GM12892 (cell line): ENCODE measurements around the gene ZC3H12A. TPM values are rescaled to one million over a fixed set of nuclear protein-coding genes. Genes with fewer than 3 reads are reported as not detected.

ENCODE experiments used
- DNase-seq: peaks from one replicate; pipeline ENCODE4 v3.0.0; 2011; ENCODE audit not compliant: insufficient read length
- FAIRE-seq: peaks from 2 replicates; lab custom pipeline; 2011; peaks lifted over from hg19 to GRCh38; lab: Jason Lieb, UNC
- POLR2A ChIP-seq: IDR thresholded peaks from 2 replicates; pipeline ENCODE4 v1.6.1; 2011; ENCODE audit warnings: low read depth, low read length, control low read depth
- POLR2AphosphoS5 ChIP-seq: IDR thresholded peaks from 2 replicates; pipeline ENCODE4 v1.6.1; 2011; ENCODE audit warnings: low read depth, low read length, control low read depth
- TAF1 ChIP-seq: IDR thresholded peaks from 2 replicates; pipeline ENCODE4 v1.6.1; 2011; ENCODE audit warnings: low read depth, mild to moderate bottlenecking, control low read depth, low read length, borderline replicate concordance
- polyA plus RNA-seq: library from polyadenylated mRNA; unstranded; fragments of >200 nt; gene quantifications from one replicate; pipeline ENCODE4 v1.2.1, GENCODE V29; 2012; ENCODE audit warnings: missing spikeins, inconsistent platforms; ENCODE audit not compliant: missing spikeins

Gene ZC3H12A
- 9.8 TPM for polyA plus RNA-seq

DNA sequence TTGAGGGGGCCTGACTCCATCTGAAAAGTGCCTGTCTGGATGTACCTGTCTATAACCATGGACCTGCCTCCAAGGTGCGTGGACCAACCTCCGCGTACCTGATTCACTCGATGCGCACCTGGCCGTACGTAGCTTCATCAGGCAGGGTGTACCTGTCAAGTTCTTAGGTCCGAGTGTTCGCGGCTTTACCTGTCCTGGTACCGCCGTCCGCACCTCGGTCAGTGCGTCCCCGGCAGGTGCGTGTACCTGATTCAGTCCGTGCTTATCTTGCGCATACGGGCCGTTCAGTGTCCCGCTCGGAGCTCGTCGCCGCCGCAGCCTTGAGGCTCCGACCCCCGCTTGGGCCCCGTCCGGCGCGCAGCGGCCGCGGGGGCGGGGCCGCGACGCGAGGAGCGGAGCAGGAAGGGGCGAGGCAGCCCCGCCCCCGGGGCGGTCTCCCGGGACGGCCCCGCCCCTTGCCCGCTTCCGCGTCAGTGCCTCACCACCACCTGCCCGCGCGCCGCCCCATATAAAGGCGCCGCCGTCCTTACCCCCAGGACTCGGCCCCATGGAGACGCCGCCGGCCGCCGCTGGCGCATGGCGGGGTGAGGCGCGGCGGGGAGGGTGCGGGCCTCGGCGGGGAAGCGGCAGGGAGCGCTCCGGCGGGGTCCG lies at the start of gene ZC3H12A:
TSS of gene ZC3H12A (plus strand) at position 535 of the 651 bp plus-strand sequence. CDS start 917 bp downstream, outside the sequence.
- TF ChIP-seq POLR2A (peak; percentile 98), POLR2AphosphoS5 (peak; percentile 93), TAF1 (peak; percentile 84)
- DNase-seq (peak; percentile 95), FAIRE-seq (peak; percentile 87)

DNA sequence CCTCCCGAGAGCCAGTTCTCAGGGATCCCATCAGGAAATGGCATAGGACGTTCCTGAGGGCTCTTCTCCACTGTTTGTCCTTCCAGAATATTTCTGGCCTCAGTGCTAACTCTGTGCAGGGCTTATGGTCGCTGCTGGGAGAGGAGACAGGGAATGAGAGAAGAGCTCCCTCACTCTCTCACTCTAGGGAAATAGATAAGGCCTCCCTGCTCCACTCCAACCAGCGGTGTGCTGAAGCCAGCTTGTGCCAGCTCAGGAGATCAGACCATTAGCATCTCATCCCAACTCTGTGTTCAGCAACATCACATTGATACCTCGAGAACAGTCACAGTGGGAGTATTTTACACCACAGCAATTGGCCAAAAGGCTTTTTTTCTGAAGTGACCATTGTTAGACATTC lies 49.2 kb upstream of the ZC3H12A start:
- FAIRE-seq = no peak
- DNase-seq = no peak
- TF ChIP-seq TAF1 (no peak), POLR2A (no peak), POLR2AphosphoS5 (no peak)

DNA sequence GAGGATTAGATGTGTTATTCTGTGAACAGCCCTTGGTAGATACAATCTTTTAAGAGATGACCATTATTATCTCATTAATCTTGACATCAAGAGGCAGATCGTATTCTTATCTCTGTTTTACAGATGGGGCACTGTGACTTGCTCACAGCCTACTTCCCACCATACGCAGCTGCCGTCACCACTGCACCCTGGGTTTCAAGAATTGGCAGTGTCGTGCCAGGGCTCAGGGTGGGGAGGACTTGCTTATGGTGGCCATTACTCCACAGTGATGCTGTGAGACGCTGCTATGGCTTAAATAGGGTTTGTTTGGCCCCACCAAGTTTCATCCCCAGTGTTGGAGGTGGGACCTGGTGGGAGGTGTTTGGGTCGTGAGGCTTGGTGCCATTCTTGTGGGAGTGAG lies 45.4 kb upstream of the ZC3H12A start:
- DNase-seq = no peak
- TF ChIP-seq POLR2A (no peak), TAF1 (no peak), POLR2AphosphoS5 (no peak)
- FAIRE-seq = no peak

DNA sequence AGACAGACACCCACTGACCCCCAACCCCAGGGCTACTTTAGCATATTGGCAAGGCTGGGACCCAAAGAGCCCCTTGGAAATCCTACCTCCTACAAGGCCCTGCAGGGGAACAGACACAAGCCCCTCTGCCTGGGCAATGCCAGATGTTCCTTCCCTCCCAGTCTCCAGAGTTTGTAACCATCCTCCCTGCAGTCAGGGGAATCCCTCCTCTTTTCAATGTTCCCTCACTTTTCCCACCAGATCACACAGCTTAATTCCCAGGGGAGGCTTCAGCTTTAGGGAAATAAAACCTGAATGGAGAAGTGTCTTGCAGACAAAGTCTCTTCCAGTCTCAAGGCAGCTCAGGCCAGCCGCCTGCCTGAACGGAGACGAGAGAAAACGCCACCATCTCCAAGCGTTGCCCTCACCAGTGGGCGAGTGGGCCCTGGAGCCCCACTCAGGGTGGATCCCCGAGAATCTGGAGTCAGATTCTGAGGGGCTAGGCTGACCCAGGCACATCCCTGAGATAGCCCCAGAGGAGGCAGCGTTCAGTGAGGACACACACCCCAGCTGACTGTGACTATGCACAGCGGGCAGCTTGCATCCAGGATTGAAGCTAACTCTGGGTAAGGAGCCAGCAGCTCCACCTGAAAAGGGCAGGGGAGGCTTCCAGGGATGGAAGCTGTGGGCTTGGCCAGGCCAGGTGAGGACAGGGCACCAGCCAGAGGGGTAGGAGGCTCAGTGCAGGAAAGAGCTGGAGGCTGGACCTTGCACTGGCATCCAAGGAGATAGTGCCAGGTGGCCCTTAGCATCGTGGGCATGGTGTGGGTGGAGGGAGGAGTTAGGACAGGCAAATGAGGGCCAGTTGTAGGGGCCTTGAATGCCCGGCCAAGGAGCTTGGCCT lies 44.0 kb upstream of the ZC3H12A start:
- DNase-seq (no peak), FAIRE-seq (no peak)
- TF ChIP-seq TAF1 (no peak), POLR2A (no peak), POLR2AphosphoS5 (no peak)

DNA sequence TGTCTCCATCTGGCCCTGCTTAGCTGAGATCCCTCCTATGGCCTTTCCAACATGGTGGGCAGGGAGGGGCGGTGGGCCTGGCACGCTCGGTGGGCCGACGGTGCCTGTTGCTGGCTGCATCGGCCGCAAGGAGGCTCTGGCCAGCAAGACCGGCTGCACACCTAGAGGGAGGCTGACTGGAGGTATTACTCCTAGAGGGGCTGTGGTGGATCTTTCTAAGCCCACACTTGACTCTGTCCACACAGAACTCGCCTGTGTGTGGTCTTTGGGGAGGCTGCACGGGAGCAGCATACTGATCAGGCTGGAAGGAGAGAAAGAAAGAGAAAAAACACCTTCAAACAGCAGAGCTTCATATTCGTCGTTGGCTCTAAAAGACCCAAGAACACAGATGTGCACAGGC lies 41.7 kb upstream of the ZC3H12A start:
- TF ChIP-seq POLR2A (no peak), POLR2AphosphoS5 (no peak), TAF1 (no peak)
- no peak for FAIRE-seq
- no peak for DNase-seq

DNA sequence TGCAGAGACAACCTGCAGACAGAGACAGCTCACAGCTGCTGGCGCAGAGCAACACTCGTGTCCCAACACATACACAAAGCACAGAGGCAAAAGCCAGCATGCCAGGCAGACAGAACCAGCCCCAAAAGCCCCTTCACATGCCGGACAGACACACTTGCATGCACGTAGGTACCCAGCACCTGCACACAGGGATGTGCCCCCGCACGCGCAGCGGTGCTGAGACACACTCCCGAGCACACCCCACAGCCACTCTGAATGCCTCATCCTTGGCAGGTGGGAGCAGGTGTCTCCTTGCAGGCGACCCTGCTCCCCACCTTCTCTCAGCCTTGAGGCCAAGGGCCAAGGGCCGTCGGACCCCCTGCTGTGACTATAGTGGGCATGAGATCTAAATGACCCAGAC lies 41.2 kb upstream of the ZC3H12A start:
- TF ChIP-seq POLR2AphosphoS5 (no peak), TAF1 (no peak), POLR2A (no peak)
- FAIRE-seq (no peak), DNase-seq (no peak)

DNA sequence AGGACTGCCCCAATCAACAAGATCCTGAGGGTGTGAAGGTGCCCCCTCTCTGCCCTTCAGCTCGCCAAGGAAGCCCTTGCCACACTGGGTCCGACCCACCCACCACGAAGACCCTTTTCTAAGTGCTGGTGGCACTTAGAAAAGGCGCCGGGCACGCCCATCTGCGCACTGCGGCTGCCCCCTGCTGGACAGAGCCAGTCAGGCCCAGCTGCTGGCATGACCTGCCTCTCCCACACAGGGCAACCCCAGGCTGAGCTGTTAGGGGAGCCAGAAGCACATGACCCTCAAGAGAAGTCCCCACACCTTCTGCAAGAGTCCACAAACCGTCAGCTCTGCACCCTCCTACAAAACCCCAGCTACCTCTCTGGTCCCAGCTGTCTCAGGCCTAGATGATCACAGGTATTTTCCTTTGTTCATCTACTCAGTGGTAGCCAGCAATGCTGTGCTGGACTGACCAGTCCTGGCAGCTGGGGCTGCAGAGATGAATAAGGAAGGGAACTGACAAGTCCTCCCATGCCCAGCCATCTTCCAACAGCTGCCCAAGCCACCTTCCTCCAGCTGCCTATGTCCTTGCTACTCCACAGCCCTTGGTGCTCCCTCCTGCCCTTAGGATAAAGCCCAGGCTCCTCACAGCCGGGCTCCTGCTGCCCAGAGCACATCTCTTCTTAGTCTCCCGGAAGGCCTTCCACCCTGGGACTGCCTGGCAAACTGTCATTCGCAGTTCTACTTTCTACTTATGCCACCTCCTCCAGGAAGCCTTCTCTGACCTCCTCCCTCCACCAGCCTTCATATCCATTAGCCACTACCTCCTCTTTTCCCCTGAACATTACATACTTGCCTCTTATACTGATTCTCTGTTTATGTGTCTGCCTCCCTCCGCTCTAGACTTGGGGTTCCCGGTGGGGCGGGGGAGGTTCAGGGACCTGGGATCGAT lies 39.8 kb upstream of the ZC3H12A start:
- peak; percentile 85 for FAIRE-seq
- TF ChIP-seq POLR2AphosphoS5 = no peak
- DNase-seq = peak; percentile 87

DNA sequence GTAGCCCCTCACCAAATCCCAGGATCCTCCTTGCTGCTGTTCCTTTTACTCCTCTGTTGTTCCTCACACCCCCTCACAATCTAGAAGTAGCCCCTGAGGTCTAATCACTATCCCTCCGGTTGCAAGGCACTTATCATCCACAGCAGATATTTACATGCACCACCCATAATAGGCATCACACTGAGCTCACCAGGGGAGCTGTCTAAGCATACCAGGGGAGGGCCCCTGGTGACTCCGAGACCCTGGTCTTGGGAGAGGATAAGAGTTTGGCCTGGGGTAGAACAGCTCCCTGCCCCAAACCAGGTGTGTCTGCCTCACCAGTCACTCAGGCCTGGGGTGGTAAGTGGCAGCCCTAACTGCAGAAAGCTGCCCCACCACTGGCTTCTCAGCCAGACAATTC lies 37.3 kb upstream of the ZC3H12A start:
- no peak for FAIRE-seq
- DNase-seq = no peak
- TF ChIP-seq POLR2A = no peak
- no peak for TF ChIP-seq TAF1
- TF ChIP-seq POLR2AphosphoS5 = no peak

DNA sequence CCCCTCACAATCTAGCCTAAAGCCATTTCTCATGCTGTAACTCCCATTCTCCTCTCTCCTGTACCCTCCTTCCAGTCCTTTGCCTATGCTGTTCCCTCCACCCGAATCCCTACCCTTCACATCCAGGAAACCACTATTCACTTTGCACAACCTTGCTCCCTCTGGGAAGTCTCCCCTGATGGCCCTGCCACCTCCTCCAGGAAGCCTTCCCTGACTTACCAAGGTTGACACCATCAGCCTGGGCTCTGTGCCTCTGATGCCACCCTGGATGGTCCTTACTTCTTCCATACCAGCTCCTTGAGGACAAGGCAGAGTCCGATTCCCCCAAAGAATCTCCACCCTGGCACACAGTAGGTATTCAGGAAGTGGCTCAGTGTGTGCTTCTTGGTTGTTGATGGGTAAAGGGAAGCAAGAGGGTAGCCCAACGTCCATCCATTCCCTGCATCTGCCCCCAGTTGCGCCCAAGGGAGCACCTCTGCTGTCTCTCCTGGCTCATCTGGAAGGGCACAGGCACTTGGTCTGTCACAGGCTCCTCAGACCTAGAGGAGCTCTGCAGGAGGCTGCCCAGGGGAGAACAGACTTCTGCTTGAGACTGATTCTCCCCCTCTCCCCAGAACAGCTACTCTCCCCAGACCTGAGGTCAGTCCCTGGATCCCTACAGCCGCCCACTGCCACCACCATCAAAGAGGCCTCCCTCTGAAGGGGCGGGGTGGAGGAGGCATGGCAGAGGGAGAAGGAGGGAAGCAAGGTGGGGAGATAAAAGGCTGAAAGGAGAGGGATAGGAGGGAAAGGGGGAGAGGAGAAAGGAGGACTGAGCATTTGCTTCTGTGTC lies 36.1 kb upstream of the ZC3H12A start:
- TF ChIP-seq TAF1 (no peak), POLR2AphosphoS5 (no peak), POLR2A (no peak)
- FAIRE-seq (no peak), DNase-seq (no peak)

DNA sequence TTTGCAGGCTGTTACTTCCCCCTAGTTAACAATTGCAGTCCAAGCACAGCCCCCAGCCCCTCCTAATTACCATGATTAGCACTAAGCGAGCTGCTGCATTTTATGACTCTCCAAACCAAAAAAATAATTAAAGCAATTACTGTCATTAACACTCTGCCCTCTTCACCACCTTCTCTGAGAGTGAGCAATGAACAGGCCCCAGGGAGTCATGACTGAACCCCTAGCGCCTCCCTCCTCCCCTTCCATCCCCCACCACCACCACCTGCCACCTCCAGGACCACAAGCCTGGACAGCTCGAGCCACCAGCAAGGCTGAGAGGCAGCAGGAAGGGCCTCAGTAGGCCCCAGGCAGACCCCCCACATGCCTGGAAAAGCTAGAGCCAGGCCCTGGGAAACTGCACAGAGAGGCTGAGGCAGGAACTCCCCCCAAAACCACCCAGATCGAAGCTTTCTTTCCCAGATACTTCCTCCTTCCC lies 35.5 kb upstream of the ZC3H12A start:
- DNase-seq (no peak), FAIRE-seq (no peak)
- no peak for TF ChIP-seq TAF1
- no peak for TF ChIP-seq POLR2AphosphoS5
- TF ChIP-seq POLR2A = no peak

DNA sequence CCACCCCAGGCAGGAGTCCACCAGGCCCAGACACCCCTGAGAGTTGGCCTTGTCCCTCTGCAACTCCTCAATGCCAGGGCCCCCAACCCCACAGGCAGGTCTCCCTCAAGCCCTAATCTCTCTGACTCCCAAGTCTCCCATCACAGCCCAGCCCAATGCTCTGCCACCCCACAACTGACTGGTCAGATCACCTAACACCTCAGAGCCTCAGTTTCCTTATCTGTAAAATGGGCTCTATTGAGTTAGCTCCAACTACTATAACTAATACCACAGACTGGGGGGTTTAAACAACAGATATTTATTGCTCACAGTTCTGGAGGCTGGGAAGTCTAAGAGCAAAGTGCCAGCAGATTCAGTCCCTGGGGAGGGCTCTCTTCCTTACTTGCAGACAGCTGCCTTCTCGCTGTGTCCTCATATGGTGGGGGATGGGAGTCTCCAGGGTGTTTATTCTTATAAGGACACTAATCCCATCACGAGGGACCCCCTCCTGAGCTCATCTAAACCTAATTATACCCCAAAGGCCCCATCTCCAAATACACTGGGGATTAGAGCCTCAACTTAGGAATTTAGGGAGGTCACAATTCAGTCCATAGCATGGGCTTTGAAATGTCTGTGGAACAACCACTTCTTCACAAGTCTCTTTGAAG lies 34.9 kb upstream of the ZC3H12A start:
- no peak for FAIRE-seq
- no peak for DNase-seq
- TF ChIP-seq POLR2AphosphoS5 = no peak
- no peak for TF ChIP-seq TAF1
- no peak for TF ChIP-seq POLR2A
